Measurements from ENCODE around the gene FBXO41. TPM values are rescaled to one million over a fixed set of nuclear protein-coding genes. Genes with fewer than 3 reads are reported as not detected.

FBXO41 gene
- total and polyA plus RNA-seq, 9 of the 15 experiments (the other 6 are each of a cell fraction or from before 2014, with no cell fraction given): 0.21 to 8.2 (median 3.5) TPM

- intact Hi-C loops (cut with micrococcal nuclease): no loop called here
- TF ChIP-seq SNIP1 (IDR thresholded peaks at IDR 0.05; ENCODE audit: low read depth) (no peak), ZNF274 (IDR thresholded peaks at IDR 0.05; ENCODE audit: borderline replicate concordance, low read depth, low read length) (no peak), RBM15 (IDR thresholded peaks at IDR 0.05; ENCODE audit: insufficient read depth, low read length) (no peak), ZNF324 (CRISPR knock-in tag; IDR thresholded peaks at IDR 0.05) (no peak), HDAC2 (IDR thresholded peaks at IDR 0.05) (no peak), JUND (IDR thresholded peaks at IDR 0.05; ENCODE audit: borderline replicate concordance, low read depth, low read length) (no peak), JUND (tag; IDR thresholded peaks at IDR 0.05; ENCODE audit: borderline replicate concordance, low read depth, low read length) (no peak), MECOM (CRISPR knock-in tag; IDR thresholded peaks at IDR 0.05) (no peak), HMGXB4 (CRISPR knock-in tag; IDR thresholded peaks at IDR 0.05) (no peak), MNT (conservative IDR thresholded peaks at IDR 0.05) (no peak), XRCC3 (IDR thresholded peaks at IDR 0.05) (no peak)
- TF ChIP-seq, protein P1, sequence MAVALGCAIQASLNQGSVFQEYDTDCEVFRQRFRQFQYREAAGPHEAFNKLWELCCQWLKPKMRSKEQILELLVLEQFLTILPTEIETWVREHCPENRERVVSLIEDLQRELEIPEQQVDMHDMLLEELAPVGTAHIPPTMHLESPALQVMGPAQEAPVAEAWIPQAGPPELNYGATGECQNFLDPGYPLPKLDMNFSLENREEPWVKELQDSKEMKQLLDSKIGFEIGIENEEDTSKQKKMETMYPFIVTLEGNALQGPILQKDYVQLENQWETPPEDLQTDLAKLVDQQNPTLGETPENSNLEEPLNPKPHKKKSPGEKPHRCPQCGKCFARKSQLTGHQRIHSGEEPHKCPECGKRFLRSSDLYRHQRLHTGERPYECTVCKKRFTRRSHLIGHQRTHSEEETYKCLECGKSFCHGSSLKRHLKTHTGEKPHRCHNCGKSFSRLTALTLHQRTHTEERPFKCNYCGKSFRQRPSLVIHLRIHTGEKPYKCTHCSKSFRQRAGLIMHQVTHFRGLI (CRISPR knock-in tag; IDR thresholded peaks at IDR 0.05): no peak
- TF ChIP-seq, protein P2, sequence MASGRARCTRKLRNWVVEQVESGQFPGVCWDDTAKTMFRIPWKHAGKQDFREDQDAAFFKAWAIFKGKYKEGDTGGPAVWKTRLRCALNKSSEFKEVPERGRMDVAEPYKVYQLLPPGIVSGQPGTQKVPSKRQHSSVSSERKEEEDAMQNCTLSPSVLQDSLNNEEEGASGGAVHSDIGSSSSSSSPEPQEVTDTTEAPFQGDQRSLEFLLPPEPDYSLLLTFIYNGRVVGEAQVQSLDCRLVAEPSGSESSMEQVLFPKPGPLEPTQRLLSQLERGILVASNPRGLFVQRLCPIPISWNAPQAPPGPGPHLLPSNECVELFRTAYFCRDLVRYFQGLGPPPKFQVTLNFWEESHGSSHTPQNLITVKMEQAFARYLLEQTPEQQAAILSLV (tag; IDR thresholded peaks at IDR 0.05): no peak
- in situ Hi-C loops (cut with MboI): no loop called here
- peaks cover 4 to 30% of the 10 kb centered on the region in 2 experiments; a peak in 4 of 5 replicates for H3K27me3 ChIP-seq (ENCODE audit: control insufficient read depth in 2 of 2, insufficient read depth in 2 of 2, low read length in 2 of 2)
- H3K9ac ChIP-seq (ENCODE audit: insufficient read depth in 1 of 2, low read depth in 2 of 2, low read length in 2 of 2): no peak overlapping the region
- no peaks in the 10 kb centered on the region for H3K79me2 ChIP-seq (ENCODE audit: control insufficient read depth, insufficient read depth, low read length)
- 0% methylated on average over 9 of the region's 9 CpGs for WGBS (ENCODE audit: insufficient coverage, low coverage, missing lambda C conversion rate)
- no peaks in the 10 kb centered on the region for H3K9me1 ChIP-seq (ENCODE audit: control insufficient read depth, insufficient read depth, low read length)
- H3K9me3 ChIP-seq (replicated peaks; ENCODE audit: control insufficient read depth, insufficient read depth, low read depth, low read length): no peaks in the 10 kb centered on the region; the same call in 1 of the 2 replicates
- no peaks in the 10 kb centered on the region for H4K20me1 ChIP-seq (replicated peaks; ENCODE audit: control insufficient read depth, insufficient read depth, low read length)
- no peaks in the 10 kb centered on the region for H3K4me1 ChIP-seq (replicated peaks in 1 of 2; ENCODE audit: control insufficient read depth in 2 of 2, insufficient read depth in 2 of 2, low read length in 2 of 2)
- ATAC-seq (no peak), DNase-seq (ENCODE audit: extremely low read depth in 1 of 4, low spot score in 3 of 4) (no peak), FAIRE-seq (no peak)
- ChIA-PET POLR2A (interaction anchor here (0.5 kb wide), 1 partner anchor 56 kb away, joined by 3 read pairs; no protein-coding TSS in a partner anchor), CTCF (ENCODE audit: low intra/inter-chr PET ratio) (no interaction called here)
- H3K4me3 ChIP-seq: no peak overlapping the region
- H3K27ac ChIP-seq (ENCODE audit: extremely low read depth, low read depth, low read length): no peak overlapping the region
- no peak overlapping the region for H3K4me2 ChIP-seq (ENCODE audit: insufficient read depth, low read length)
- no peak overlapping the region for H2AFZ ChIP-seq (ENCODE audit: low read depth, low read length)
- no peaks in the 10 kb centered on the region for H3K36me3 ChIP-seq (ENCODE audit: control insufficient read depth, insufficient read depth, low read length)
- BruUV-seq (replicated peaks): no TSS peak
These were observed 23.4 kb upstream of the FBXO41 start for GRCh38 chr2:73307720-73308119.
